HG03196 (cell line): ENCODE measurements around the gene ALDH1L1.

Source experiments
- ATAC-seq: cut with Tn5 transposase; IDR thresholded peaks from one replicate; pipeline ENCODE4 v1.9.1; 2021; ENCODE audit not compliant: unreplicated experiment

The ALDH1L1 gene

GRCh38 chr3:126155280-126155640 lies 25.1 kb downstream of the ALDH1L1 start:
- ATAC-seq, result no peak

GRCh38 chr3:126154391-126155279 lies 25.8 kb downstream of the ALDH1L1 start:
- no peak for ATAC-seq

GRCh38 chr3:126153695-126154360 lies 26.6 kb downstream of the ALDH1L1 start:
- ATAC-seq, result no peak

DNA sequence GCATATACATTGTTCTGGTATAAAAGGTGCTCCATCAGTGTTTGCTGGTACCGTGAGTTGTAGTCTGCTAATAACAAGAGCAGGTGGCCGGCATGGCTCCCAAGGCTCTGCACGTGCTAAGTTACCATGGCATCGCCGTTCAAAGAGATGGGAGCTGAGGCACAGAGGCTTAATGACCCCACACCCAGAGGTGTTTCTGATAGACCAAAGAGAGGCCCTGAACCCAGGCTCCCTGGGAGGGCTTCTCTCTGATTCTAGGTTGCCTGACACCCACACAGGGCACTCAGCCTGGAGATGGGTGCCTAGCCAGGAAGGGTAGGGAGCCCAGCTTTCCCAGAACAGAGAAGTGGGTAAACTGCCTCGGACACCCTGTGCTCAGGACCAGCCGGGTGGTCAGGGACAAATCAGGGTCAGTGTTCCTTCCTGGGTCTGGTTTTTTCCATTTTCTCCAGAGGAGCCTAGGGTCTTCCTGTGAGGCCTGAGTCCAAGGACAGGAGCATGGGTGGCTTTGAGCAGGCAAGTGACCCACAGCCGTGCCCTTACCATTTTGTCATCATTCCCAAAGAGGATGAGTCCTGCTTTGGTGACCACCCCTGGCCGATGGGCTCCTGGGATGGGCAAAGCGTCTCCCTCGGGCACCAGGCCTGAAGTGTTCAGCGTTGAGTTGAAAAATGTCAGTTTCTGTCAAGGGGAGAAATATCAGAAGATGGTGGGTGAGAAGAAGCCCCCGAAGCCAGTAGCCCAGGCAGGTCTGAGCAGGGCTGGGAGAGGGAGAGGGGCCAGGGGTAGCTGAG lies 27.3 kb downstream of the ALDH1L1 start:
- ATAC-seq, result no peak

DNA sequence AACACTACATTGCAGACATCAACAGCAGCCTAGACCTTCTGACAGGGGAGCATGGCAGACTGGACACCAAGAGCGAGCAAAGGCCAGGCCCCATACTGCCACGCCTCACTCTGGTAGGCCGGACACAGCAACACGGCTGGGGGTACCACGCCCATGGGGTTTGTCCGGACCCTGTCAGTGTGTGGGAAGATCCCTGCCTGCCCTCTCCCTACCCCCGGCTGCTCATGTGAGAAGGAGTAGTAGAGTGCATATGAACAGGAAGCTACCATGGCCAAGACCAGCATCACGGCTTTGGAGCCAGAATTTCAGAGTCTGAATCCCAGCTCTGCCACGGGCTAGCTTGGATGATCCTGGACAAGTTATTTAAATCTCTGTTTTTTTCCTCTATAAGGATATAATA lies 27.9 kb downstream of the ALDH1L1 start:
- ATAC-seq, result no peak

DNA sequence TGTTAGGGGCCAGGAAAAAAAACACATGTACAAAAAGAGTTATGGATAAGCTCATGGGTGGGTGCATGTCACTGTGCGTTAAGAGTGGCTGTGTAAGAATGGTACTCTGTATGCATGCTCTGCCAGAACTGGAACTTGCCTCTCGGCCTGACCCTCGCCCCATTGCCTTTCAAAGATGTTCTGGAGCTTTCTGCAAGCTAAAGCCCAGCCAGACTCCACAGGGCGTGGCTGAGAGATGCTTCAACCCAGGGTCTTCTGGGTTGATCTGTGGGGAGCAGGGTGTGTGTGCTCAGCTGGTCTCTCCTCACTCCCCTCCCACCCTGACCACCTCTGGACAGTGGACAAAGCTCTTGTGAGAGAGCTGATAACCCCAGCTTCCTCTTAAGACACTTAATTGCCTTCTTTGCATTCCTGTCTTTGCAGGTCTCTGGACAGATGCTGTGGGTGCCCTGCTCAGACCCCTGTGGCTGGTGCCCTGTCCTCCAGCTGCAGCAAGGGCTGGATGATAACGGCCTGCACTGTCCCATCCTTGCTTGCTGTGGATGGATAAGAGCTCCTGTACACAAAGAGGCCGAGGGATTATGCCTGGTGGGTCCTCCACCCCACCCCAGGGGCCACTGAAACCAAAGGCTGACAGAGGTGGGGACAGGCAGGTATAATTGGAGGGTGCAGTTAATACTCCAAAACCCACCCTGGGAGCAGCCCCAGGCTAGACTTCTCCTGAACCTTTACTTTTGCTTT lies 28.7 kb downstream of the ALDH1L1 start:
- no peak for ATAC-seq

DNA sequence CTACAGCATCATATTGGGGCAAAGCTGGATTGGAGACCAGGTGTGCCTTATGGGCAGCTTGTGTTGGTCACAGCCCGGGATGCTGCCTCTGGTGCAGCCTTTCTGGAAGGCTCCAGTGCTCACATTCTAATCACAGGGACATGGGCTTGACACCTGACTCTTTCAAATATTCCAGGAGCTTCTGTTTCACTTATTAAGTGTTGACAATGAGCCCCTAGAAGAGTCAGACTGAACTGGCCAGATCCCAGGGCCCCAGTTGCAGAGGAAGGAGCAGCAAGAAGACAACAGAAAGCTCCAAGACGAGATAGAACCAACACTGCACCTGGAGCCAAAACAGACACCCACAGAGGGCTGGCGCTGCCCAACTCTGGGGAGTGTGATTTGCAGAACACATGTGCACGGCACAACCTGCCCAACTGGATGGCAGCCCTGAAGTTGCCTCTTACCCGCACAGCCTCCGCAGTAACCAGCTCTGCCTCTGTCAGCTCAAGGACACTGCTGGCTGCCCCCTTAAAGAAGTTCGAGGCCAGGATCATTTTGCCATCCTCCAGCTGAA lies 30.3 kb downstream of the ALDH1L1 start:
- no peak for ATAC-seq

DNA sequence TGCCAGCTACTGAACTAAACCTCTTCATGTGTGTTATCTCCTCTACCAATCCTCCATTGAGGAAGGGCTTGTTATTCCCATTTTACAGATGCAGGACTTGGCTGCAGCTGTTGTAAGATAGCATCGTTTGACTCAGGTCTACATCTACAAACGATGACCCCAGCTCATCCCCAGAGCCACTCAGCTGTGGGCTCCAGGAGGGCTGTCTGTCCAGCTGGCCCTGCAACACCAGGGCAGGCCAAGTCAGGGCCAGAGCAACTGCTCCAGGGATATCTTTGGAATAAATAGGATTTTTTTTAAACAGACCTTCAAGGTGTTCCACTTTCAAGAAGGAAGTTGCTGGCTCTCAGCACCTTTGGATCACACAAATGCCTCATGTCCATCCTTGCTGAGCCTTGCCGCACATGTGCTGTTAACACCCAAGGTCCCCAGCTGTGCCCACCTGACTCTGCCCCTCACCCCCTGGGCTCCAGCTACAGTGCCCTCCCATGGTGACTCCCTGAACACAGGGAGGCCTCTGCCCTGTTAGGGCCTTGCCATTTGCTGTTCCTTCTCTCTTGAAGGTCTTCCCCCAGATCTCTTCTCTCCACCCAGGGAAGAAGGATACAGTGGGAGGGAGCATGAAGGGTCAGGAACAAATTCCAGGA lies 31.0 kb downstream of the ALDH1L1 start:
- ATAC-seq, result no peak

GRCh38 chr3:126147932-126148683 lies 32.3 kb downstream of the ALDH1L1 start:
- no peak for ATAC-seq

DNA sequence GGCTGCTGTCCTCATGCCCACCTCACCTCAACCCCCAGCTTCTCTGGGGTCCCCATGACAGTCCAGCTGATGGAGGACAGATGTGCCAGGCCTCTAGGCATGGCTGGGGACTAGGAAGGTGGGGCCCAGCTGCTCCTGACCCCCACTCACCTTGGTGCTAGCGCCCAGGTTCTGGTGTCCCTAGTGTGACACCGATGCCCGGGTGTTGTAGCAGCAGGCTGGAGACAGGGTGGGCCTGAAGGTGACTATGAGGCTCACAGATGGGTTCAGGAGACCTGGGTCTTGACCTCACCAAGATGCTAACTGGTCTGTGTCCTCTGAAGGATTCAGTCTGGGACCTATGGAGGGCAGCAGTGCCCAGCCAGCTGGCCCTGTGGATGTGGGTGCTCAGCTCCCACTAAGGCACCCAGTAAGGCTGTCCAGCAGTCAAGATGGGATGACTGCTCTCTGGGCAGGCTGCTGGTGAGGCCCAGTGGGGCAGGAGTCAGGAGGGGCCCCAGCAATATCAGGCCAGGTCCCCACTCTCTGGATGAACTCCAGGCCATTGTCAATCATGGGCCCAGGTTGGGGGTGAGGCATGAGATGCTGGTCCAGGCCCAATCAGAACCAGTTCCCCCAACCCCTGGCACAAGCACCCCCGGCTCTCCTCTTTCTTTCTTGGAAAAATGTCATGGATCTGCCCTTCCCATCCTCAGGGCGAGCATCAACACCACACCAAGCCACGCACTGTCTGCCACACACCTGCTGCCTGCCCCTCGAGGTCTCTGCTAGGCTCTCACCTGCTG lies 33.0 kb downstream of the ALDH1L1 start:
- no peak for ATAC-seq

DNA sequence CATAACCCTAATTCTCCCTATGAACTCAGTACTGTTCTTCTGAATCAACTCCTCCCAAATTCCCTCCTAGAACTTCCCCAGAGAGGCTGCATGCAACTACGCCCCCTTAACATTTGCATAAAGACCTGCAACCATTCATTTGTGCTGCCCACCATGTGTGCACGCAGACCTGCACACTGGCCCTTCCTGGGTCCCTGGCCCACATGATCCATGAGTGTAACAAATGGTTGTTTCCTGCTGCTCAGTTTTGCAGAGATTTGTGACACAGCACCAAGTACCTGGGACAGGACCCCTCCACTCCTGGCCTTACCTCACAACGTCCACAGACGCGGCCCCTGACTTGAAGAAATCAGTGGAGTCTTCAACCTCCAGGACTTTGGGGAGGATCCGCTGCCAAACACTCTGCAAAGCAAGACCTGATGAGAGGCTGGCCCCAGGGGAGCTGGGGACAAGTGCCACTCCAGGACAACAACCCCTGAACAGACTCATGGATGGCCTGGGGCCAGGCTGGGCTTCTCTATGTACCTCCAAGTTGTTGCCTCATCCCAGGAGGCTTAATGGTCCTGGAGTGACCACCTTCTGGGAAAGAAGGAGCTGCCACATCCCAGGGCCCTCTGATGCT lies 33.8 kb downstream of the ALDH1L1 start:
- ATAC-seq, result no peak

DNA sequence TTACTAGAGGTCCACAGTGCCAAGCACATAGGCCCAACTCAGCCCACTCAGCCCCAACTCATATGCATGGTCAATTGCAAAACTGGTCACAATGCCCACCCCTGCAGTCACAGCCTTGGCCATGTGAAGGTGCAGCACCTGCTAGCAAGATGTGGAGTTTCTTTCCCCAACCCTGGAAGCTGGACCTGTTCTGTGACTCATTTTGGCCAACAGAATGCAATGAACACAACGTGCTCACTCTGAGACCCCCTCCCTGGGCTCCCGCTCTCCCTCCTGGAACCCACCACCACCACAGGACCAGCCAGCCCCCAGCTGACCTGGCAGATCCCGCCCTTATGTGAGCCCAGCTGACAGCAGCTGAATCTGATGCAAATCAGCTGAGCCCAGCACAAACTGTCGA lies 34.4 kb downstream of the ALDH1L1 start:
- ATAC-seq, result no peak

DNA sequence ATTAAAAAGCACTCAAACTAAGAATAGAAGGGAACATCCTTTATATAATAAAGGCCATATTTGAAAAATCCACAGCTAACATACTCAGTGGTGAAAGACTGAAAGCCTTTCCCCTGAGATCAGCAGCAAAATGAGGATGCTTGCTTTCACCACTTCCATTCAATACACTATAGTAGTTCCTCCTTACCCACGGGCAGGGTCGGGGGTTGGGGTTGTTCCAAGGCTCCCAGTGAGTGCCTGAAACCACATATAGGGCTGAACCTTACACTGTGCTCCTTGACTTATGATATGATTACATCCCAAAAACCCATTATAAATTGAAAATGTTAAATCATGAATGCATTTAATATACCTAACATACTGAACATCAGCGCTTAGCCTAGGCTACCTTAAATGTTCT lies 37.7 kb downstream of the ALDH1L1 start:
- ATAC-seq, result no peak

- ATAC-seq, result no peak
Observed at GRCh38 chr3:126137490-126138130, 42.8 kb downstream of the ALDH1L1 start.

GRCh38 chr3:126136428-126137220 lies 43.8 kb downstream of the ALDH1L1 start:
- ATAC-seq, result no peak

DNA sequence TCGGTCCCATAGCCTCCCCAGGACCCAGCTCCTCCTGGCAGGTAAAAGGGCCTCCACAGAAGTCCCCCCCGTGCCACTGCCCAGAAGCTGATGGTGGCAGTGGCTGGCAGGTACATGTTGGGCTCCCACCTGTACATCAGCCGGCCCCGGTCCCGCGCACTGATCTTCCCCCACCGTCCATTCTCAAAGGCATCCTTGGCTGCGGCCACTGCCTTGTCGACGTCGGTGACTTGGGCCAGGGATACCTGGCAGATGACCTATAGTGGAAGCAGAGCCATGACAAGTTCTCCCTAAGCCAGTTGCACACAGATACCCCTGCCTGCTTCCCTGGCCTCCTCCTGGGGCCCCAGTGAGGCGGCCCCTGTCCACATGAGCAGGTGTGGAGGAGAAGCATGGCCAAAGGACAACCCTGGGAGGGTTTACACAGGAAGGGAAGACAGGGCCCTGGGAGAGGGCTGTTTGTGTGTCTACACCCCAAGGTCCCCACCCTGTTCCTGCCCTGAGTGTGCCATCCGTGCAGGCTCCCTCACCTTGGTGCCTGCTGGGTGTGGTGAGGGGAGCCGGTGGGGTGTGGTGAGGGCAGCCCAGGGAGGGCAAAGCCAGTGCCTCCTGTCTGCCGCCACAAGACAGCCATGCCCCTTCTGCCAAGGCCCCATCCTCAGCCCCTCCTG lies 44.8 kb downstream of the ALDH1L1 start:
- ATAC-seq, result no peak

DNA sequence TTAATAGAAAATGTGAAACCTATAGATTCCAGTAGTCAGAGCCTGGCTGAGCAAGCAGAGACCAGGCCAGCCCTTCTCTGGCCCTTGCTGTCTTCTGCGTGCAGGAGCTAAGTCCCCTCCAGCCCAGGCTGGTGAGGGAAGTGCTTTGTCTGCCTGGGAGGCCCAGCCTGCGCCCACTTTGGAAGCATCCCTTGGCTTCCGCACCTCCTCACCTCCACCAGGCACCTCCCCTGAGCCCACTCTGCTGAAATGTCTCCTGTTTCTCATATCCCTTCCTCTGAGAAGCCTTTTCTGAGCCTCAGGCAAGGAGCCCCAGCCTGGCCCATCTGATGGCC lies 45.3 kb downstream of the ALDH1L1 start:
- no peak for ATAC-seq
